Fibroblast of lung (primary cell): ENCODE measurements around the gene BIRC7.

Experiments used
- CTCF ChIP-seq, 2 donors: IDR thresholded peaks in 1 of 2; conservative IDR thresholded peaks in 1 of 2; 1 replicate in 1 of 2; 2 replicates in 1 of 2; pipeline ENCODE4 v1.5.1; 2011 to 2012; ENCODE audit warnings: low read length in 2 of 2, control low read depth in 1 of 2, inconsistent platforms in 1 of 2, low read depth in 1 of 2, mild to moderate bottlenecking in 1 of 2
- EZH2 ChIP-seq: IDR thresholded peaks from 2 replicates; pipeline ENCODE4 v1.5.1; 2012; ENCODE audit warnings: low read length, control low read depth, mild to moderate bottlenecking; ENCODE audit errors: missing control alignments

DNA sequence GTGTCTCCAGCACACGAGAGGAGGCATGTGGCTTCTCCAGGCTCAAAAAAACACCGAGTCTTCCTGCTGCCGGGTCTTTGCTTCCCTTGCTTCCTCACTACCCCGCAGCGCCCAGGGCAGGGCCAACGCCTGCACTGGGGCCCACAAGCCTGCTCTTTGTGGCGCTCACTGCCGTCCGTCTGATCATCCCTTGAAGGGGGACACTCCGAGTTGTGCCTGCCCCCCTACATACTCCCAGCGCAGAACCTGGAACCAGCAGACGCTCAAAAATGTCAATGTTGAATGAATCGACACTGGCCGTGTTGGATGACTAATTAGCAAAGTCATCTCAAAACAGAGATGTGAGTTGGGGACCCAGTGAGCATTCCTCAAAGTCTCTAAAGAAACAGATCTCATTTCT, 28.8 kb downstream of the BIRC7 start:
- TF ChIP-seq CTCF (conservative IDR thresholded peaks at IDR 0.05 in 1 of 2, IDR thresholded peaks at IDR 0.05 in 1 of 2; ENCODE audit: low read depth in 1 of 2, low read length in 2 of 2) (no peak), EZH2 (no peak)
